Fibroblast of lung (primary cell): Measurements from ENCODE around the gene TRPM3.

ENCODE experiments used
- EZH2 ChIP-seq: IDR thresholded peaks from 2 replicates; pipeline ENCODE4 v1.5.1; 2012; ENCODE audit warnings: low read length, control low read depth, mild to moderate bottlenecking; ENCODE audit errors: missing control alignments
- TF ChIP-seq, protein P1 (sequence below), 2 donors: IDR thresholded peaks in 1 of 2; conservative IDR thresholded peaks in 1 of 2; 1 replicate in 1 of 2; 2 replicates in 1 of 2; pipeline ENCODE4 v1.5.1; 2011 to 2012; ENCODE audit warnings: low read length in 2 of 2, control low read depth in 1 of 2, inconsistent platforms in 1 of 2, low read depth in 1 of 2, mild to moderate bottlenecking in 1 of 2

DNA sequence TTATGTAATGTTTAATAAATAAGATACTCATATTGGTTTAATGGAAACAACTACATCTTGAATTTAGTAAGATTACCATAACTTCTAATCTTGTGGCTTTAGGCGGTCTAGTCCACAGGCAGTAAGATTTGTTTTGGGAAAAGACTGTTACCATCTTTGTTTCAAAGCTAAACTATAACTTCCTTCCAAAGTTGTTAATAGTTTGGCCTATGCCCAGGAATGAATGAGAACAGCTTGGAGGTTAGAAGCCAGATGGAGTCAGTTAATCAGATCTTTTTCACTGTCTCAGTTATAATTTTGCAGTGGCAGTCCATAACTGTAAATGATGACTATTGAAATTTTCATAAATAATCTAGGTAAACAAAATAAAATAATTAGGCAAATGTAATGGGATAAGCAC, 465.1 kb downstream of the TRPM3 start:
- TF ChIP-seq EZH2, result no peak
- TF ChIP-seq, protein P1, sequence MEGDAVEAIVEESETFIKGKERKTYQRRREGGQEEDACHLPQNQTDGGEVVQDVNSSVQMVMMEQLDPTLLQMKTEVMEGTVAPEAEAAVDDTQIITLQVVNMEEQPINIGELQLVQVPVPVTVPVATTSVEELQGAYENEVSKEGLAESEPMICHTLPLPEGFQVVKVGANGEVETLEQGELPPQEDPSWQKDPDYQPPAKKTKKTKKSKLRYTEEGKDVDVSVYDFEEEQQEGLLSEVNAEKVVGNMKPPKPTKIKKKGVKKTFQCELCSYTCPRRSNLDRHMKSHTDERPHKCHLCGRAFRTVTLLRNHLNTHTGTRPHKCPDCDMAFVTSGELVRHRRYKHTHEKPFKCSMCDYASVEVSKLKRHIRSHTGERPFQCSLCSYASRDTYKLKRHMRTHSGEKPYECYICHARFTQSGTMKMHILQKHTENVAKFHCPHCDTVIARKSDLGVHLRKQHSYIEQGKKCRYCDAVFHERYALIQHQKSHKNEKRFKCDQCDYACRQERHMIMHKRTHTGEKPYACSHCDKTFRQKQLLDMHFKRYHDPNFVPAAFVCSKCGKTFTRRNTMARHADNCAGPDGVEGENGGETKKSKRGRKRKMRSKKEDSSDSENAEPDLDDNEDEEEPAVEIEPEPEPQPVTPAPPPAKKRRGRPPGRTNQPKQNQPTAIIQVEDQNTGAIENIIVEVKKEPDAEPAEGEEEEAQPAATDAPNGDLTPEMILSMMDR (conservative IDR thresholded peaks at IDR 0.05 in 1 of 2, IDR thresholded peaks at IDR 0.05 in 1 of 2; ENCODE audit: low read depth in 1 of 2, low read length in 2 of 2), result no peak
